ENCODE data around the gene OTUD7B. TPM values are rescaled to one million over a fixed set of nuclear protein-coding genes. Genes with fewer than 3 reads are reported as not detected.

Gene OTUD7B
- total RNA-seq, 1 experiment from 2014 or later = 19.6 TPM

- H3K4me1 ChIP-seq = peaks cover 33% of the 10 kb centered on the region
- no peaks in the 10 kb centered on the region for H3K27me3 ChIP-seq (replicated peaks; ENCODE audit: control insufficient read depth, insufficient read depth, low read length)
- no TSS peak for BruUV-seq (replicated peaks)
- peak in 1 of 2 experiments; percentile 21 for DNase-seq
- intact Hi-C loops (cut with micrococcal nuclease; ENCODE audit: unreplicated experiment) = no loop called here
- CTCF ChIA-PET = interaction anchor here (0.6 kb wide), 1 partner anchor 232 kb away, joined by 3 read pairs; no protein-coding TSS in a partner anchor
- H3K4me3 ChIP-seq (ENCODE audit: low read depth, low read length) = peak overlapping the region; percentile 79
- Mint-ChIP-seq H3K36me3 (ENCODE audit: insufficient read depth, unreplicated experiment) (peaks cover 24% of the 10 kb centered on the region), H3K4me3 (ENCODE audit: unreplicated experiment) (peak overlapping the region; percentile 100), H3K27me3 (ENCODE audit: insufficient read depth, unreplicated experiment) (no peaks in the 10 kb centered on the region), H3K4me1 (ENCODE audit: low read depth, unreplicated experiment) (peaks cover 24% of the 10 kb centered on the region), H3K27ac (ENCODE audit: unreplicated experiment) (no peak overlapping the region), H3K9me3 (ENCODE audit: unreplicated experiment) (no peaks in the 10 kb centered on the region)
- no peaks in the 10 kb centered on the region for H3K9me3 ChIP-seq
- POLR2A ChIA-PET = interaction anchor here (1.4 kb wide), 1 partner anchor 122 kb away, joined by 4 read pairs; a partner anchor contains a TSS
- TF ChIP-seq, protein P1, sequence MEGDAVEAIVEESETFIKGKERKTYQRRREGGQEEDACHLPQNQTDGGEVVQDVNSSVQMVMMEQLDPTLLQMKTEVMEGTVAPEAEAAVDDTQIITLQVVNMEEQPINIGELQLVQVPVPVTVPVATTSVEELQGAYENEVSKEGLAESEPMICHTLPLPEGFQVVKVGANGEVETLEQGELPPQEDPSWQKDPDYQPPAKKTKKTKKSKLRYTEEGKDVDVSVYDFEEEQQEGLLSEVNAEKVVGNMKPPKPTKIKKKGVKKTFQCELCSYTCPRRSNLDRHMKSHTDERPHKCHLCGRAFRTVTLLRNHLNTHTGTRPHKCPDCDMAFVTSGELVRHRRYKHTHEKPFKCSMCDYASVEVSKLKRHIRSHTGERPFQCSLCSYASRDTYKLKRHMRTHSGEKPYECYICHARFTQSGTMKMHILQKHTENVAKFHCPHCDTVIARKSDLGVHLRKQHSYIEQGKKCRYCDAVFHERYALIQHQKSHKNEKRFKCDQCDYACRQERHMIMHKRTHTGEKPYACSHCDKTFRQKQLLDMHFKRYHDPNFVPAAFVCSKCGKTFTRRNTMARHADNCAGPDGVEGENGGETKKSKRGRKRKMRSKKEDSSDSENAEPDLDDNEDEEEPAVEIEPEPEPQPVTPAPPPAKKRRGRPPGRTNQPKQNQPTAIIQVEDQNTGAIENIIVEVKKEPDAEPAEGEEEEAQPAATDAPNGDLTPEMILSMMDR (IDR thresholded peaks at IDR 0.05; ENCODE audit: insufficient read depth in 1 of 2, low read depth in 1 of 2, low read length in 1 of 2, severe bottlenecking in 1 of 2, unreplicated experiment in 1 of 2) = no peak
- no peaks in the 10 kb centered on the region for H3K36me3 ChIP-seq (ENCODE audit: control insufficient read depth, insufficient read depth, low read length)
Measured at GRCh38 chr1:150008699-150009098, 1.8 kb downstream of the OTUD7B start.

DNA sequence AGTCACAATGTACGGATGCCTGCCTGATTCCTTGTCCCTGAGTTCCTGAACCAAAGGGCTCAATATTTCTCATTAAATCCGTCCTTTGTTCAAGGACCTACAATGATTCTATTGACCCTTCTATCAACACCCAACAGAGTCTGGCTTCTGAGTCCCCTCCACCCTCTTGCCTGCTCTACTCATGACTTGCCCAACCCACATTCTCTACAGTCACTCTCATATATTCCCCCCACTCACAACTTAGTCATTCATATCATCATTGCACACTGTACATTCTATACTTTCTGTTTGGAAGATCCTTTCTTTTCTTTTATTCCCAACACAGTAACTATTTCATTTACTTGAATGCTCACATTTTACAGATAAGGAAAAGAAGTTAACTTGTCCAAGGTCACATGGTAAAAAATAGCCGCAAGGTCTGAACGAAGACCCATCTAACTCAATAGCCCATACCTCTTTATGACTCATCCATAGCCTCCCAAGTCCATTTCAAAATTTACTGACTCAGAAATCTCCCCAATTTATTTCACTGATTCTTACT lies 3.6 kb downstream of the OTUD7B start:
- Mint-ChIP-seq H3K36me3 (ENCODE audit: insufficient read depth, unreplicated experiment) (peaks cover 29% of the 10 kb centered on the region), H3K27me3 (ENCODE audit: insufficient read depth, unreplicated experiment) (no peaks in the 10 kb centered on the region), H3K9me3 (ENCODE audit: unreplicated experiment) (no peaks in the 10 kb centered on the region), H3K4me1 (ENCODE audit: low read depth, unreplicated experiment) (peaks cover 32% of the 10 kb centered on the region), H3K4me3 (ENCODE audit: unreplicated experiment) (no peak overlapping the region), H3K27ac (ENCODE audit: unreplicated experiment) (no peak overlapping the region)
- no peaks in the 10 kb centered on the region for H3K36me3 ChIP-seq (ENCODE audit: control insufficient read depth, insufficient read depth, low read length)
- no peaks in the 10 kb centered on the region for H3K9me3 ChIP-seq
- ChIA-PET CTCF (no interaction called here), POLR2A (no interaction called here)
- BruUV-seq (replicated peaks) = no TSS peak
- intact Hi-C loops (cut with micrococcal nuclease; ENCODE audit: unreplicated experiment) = no loop called here
- no peak overlapping the region for H3K4me3 ChIP-seq (ENCODE audit: low read depth, low read length)
- H3K4me1 ChIP-seq = peaks cover 35% of the 10 kb centered on the region
- TF ChIP-seq, protein P1 (IDR thresholded peaks at IDR 0.05; ENCODE audit: insufficient read depth in 1 of 2, low read depth in 1 of 2, low read length in 1 of 2, severe bottlenecking in 1 of 2, unreplicated experiment in 1 of 2) = no peak
- DNase-seq = no peak
- H3K27me3 ChIP-seq (replicated peaks; ENCODE audit: control insufficient read depth, insufficient read depth, low read length) = no peaks in the 10 kb centered on the region

- no TSS peak for BruUV-seq (replicated peaks)
- no peak overlapping the region for H3K4me3 ChIP-seq (ENCODE audit: low read depth, low read length)
- POLR2A ChIA-PET = no interaction called here
- no peak overlapping the region for H3K27ac Mint-ChIP-seq (ENCODE audit: unreplicated experiment)
- intact Hi-C loops (cut with micrococcal nuclease; ENCODE audit: unreplicated experiment) = no loop called here
- H3K36me3 Mint-ChIP-seq (ENCODE audit: insufficient read depth, unreplicated experiment) = peaks cover 26% of the 10 kb centered on the region
- H3K4me3 Mint-ChIP-seq (ENCODE audit: unreplicated experiment) = no peak overlapping the region
- no peaks in the 10 kb centered on the region for H3K9me3 Mint-ChIP-seq (ENCODE audit: unreplicated experiment)
- CTCF ChIA-PET = no interaction called here
- H3K27me3 Mint-ChIP-seq (ENCODE audit: insufficient read depth, unreplicated experiment) = no peaks in the 10 kb centered on the region
- no peaks in the 10 kb centered on the region for H3K27me3 ChIP-seq (replicated peaks; ENCODE audit: control insufficient read depth, insufficient read depth, low read length)
- TF ChIP-seq, protein P1 (IDR thresholded peaks at IDR 0.05; ENCODE audit: insufficient read depth in 1 of 2, low read depth in 1 of 2, low read length in 1 of 2, severe bottlenecking in 1 of 2, unreplicated experiment in 1 of 2) = no peak
- no peaks in the 10 kb centered on the region for H3K36me3 ChIP-seq (ENCODE audit: control insufficient read depth, insufficient read depth, low read length)
- H3K4me1 Mint-ChIP-seq (ENCODE audit: low read depth, unreplicated experiment) = peaks cover 29% of the 10 kb centered on the region
- no peaks in the 10 kb centered on the region for H3K9me3 ChIP-seq
- H3K4me1 ChIP-seq = peaks cover 29% of the 10 kb centered on the region
- no peak for DNase-seq
Measured at GRCh38 chr1:150005606-150006005, 4.9 kb downstream of the OTUD7B start.
